HepG2 (cell line): ENCODE results near the gene NOL4L. TPM values are rescaled to one million over a fixed set of nuclear protein-coding genes. Genes with fewer than 3 reads are reported as not detected.
A peak's percentile ranks its signal among the peaks of the same experiment; 100 is the strongest.

Experiments
- ATRX ChIP-seq: sonication (generic); formaldehyde crosslinking; IDR thresholded peaks from 2 replicates; pipeline ENCODE4 v1.4.0; 2020; ENCODE audit warnings: missing genetic modification reagents, borderline replicate concordance
- CEBPG ChIP-seq: IDR thresholded peaks from 2 replicates; pipeline ENCODE4 v1.6.1; 2016
- EZH2 ChIP-seq: conservative IDR thresholded peaks from 2 replicates; pipeline ENCODE4 v1.6.1; 2012; ENCODE audit warnings: mild to moderate bottlenecking, low read depth, low read length, moderate library complexity
- HOXA7 ChIP-seq: sonication (generic); formaldehyde crosslinking; IDR thresholded peaks from 2 replicates; pipeline ENCODE4 v1.8.1; 2022; ENCODE audit warnings: mild to moderate bottlenecking, missing genetic modification reagents, moderate library complexity
- MATR3 ChIP-seq: sonication (generic); formaldehyde crosslinking; IDR thresholded peaks from 2 replicates; pipeline ENCODE4 v1.4.0; 2020; ENCODE audit warnings: missing genetic modification reagents
- NCOA2 ChIP-seq: sonication (generic); formaldehyde crosslinking; IDR thresholded peaks from 2 replicates; pipeline ENCODE4 v1.8.0; 2022; ENCODE audit warnings: inconsistent platforms
- NFKB2 ChIP-seq: sonication (generic); formaldehyde crosslinking; IDR thresholded peaks from 2 replicates; pipeline ENCODE4 v1.4.0; 2020; ENCODE audit warnings: missing genetic modification reagents, borderline replicate concordance
- NFYB ChIP-seq: sonication (generic); formaldehyde crosslinking; IDR thresholded peaks from 2 replicates; pipeline ENCODE4 v1.4.0; 2020; ENCODE audit warnings: missing genetic modification reagents
- NR2C2 ChIP-seq: sonication (generic); formaldehyde crosslinking; IDR thresholded peaks from 2 replicates; pipeline ENCODE4 v1.4.0; 2020; ENCODE audit warnings: missing genetic modification reagents, mild to moderate bottlenecking, moderate library complexity, borderline replicate concordance
- PAF1 ChIP-seq: IDR thresholded peaks from 2 replicates; pipeline ENCODE4 v1.6.1; 2016; ENCODE audit warnings: missing genetic modification reagents, missing compliant biosample characterization
- PATZ1 ChIP-seq: sonication (generic); formaldehyde crosslinking; IDR thresholded peaks from 2 replicates; pipeline ENCODE4 v1.4.0; 2020; ENCODE audit warnings: missing genetic modification reagents
- PHB2 ChIP-seq: fragments of 450-650 bp; IDR thresholded peaks from 2 replicates; pipeline ENCODE4 v1.6.1; 2018; ENCODE audit not compliant: partially characterized antibody
- PHF8 ChIP-seq: sonication (generic); formaldehyde crosslinking; IDR thresholded peaks from 2 replicates; pipeline ENCODE4 v1.5.0; 2020; ENCODE audit warnings: missing genetic modification reagents
- POGK ChIP-seq: sonication (generic); formaldehyde crosslinking; conservative IDR thresholded peaks from 2 replicates; pipeline ENCODE4 v1.8.0; 2022; ENCODE audit warnings: mild to moderate bottlenecking, moderate library complexity, missing genetic modification reagents
- POLR2AphosphoS2 ChIP-seq: IDR thresholded peaks from 2 replicates; pipeline ENCODE4 v1.6.1; 2011; ENCODE audit warnings: low read depth, low read length, improper control_type of control experiment
- RNF219 ChIP-seq: sonication (generic); formaldehyde crosslinking; IDR thresholded peaks from 2 replicates; pipeline ENCODE4 v1.5.0; 2020; ENCODE audit warnings: mild to moderate bottlenecking, missing genetic modification reagents
- SIN3B ChIP-seq: fragments of 150-350 bp; IDR thresholded peaks from 2 replicates; pipeline ENCODE4 v1.6.1; 2014; ENCODE audit warnings: low read length
- ZFP62 ChIP-seq: sonication (generic); formaldehyde crosslinking; IDR thresholded peaks from 2 replicates; pipeline ENCODE4 v1.4.0; 2020; ENCODE audit warnings: missing genetic modification reagents
- ZNF549 ChIP-seq: sonication (generic); formaldehyde crosslinking; IDR thresholded peaks from 2 replicates; pipeline ENCODE4 v1.5.0; 2020; ENCODE audit warnings: missing genetic modification reagents
- ZNF652 ChIP-seq: IDR thresholded peaks from 2 replicates; pipeline ENCODE4 v1.6.1; 2016; ENCODE audit warnings: low read depth, borderline replicate concordance
- ZSCAN30 ChIP-seq: sonication (generic); formaldehyde crosslinking; IDR thresholded peaks from 2 replicates; pipeline ENCODE4 v1.5.0; 2020; ENCODE audit warnings: mild to moderate bottlenecking, missing genetic modification reagents
- polyA plus RNA-seq, 8 experiments: library from polyadenylated mRNA; depleted of rRNA in 3 of 8; stranded (reverse) in 7 of 8; unstranded in 1 of 8; fragments of >200 nt; fragmentation: Illumina TruSeq in 4 of 8; extraction: Trizol in 4 of 8; gene quantifications; 2 replicates each; pipeline versions ENCODE4 v1.2.1 to v1.2.3, GENCODE V29; 2011 to 2016; ENCODE audit warnings: low read depth in 4 of 8, missing spikeins in 1 of 8, mixed read lengths in 1 of 8; ENCODE audit not compliant: insufficient read depth in 1 of 8
- total RNA-seq, 5 experiments: library from RNA; depleted of rRNA; stranded (reverse); fragments of >200 nt; fragmentation: Illumina TruSeq; extraction: Trizol; gene quantifications; 2 replicates each; pipeline ENCODE4 v1.2.3, GENCODE V29; 2016; ENCODE audit warnings: low read depth in 1 of 5
- TF ChIP-seq, protein P1 (sequence below): sonication (generic); formaldehyde crosslinking; IDR thresholded peaks from 2 replicates; pipeline ENCODE4 v1.4.0; 2020; ENCODE audit warnings: missing genetic modification reagents, mild to moderate bottlenecking, borderline replicate concordance

Gene NOL4L
- total and polyA plus RNA-seq, 2 of the 13 experiments (the other 11 are each of a cell fraction or from before 2014, with no cell fraction given), result 16.6 to 35.4 TPM

DNA sequence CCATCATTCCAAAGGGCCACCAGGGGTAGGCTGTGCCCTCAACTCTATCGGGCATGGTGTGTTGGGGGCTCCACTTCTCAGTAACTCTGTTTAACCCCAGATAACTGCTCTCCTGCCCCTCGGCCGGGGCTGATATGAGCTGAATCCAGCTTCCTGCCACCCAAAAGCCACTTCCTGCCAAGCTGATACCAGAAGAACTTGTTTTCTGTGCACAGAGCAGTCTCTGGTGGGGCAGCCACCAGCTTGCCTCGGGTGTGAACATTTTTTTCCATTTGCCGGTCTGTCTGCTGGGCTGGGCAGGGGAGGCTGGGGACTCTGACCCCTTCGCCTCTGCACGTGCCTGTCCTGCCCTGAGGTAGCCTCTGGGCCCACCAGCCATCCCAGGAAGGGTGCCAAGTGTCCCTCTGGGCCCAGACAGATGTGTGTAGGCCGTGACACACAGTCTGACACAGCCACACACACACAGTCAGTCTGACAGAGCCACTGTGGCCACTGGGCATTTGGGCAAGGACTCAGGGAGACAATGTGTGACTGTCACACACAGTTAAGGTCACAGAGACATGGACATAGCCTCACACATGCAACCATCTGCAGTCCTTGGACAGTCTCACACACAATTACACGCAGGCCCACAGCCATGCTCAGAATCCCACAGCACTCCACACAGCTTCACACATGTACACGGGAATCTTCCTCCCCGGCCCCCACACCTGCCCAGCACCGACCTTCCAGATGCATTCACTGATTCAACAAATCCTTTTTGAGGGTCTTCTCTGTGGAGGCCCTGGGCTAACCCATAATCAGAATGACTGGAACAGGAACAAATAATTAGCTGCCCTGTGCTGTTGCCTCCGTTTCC, 45.1 kb downstream of the NOL4L start (continued):
- TF ChIP-seq, protein P1, sequence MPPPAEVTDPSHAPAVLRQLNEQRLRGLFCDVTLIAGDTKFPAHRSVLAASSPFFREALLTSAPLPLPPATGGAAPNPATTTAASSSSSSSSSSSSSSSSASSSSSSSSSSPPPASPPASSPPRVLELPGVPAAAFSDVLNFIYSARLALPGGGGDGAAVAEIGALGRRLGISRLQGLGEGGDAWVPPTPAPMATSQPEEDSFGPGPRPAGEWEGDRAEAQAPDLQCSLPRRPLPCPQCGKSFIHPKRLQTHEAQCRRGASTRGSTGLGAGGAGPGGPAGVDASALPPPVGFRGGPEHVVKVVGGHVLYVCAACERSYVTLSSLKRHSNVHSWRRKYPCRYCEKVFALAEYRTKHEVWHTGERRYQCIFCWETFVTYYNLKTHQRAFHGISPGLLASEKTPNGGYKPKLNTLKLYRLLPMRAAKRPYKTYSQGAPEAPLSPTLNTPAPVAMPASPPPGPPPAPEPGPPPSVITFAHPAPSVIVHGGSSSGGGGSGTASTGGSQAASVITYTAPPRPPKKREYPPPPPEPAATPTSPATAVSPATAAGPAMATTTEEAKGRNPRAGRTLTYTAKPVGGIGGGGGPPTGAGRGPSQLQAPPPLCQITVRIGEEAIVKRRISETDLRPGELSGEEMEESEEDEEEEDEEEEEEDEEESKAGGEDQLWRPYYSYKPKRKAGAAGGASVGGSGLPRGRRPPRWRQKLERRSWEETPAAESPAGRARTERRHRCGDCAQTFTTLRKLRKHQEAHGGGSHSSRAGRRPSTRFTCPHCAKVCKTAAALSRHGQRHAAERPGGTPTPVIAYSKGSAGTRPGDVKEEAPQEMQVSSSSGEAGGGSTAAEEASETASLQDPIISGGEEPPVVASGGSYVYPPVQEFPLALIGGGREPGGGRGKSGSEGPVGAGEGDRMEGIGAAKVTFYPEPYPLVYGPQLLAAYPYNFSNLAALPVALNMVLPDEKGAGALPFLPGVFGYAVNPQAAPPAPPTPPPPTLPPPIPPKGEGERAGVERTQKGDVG (CRISPR knock-in tag), result no peak
- TF ChIP-seq NFYB, result 0 out of 2 replicates have a peak, but pooled peaks have one; percentile 41
- TF ChIP-seq POGK (CRISPR knock-in tag), result peak; percentile 88
- TF ChIP-seq NR2C2 (CRISPR knock-in tag), result peak; percentile 82
- TF ChIP-seq NCOA2 (CRISPR knock-in tag), result peak; percentile 45
- 0 out of 2 replicates have a peak, but pooled peaks have one; percentile 69 for TF ChIP-seq ATRX (CRISPR knock-in tag)
- peak; percentile 98; the same call in 1 of the 2 replicates for TF ChIP-seq NFKB2 (CRISPR knock-in tag)
- TF ChIP-seq POLR2AphosphoS2, result no peak
- no peak for TF ChIP-seq PHB2
- no peak for TF ChIP-seq HOXA7 (CRISPR knock-in tag)
- no peak for TF ChIP-seq PAF1 (CRISPR knock-in tag)
- TF ChIP-seq CEBPG (CRISPR knock-in tag), result peak; percentile 32; the same call in 1 of the 2 replicates
- no peak for TF ChIP-seq ZNF652 (CRISPR knock-in tag)
- TF ChIP-seq SIN3B, result no peak
- TF ChIP-seq RNF219 (CRISPR knock-in tag), result no peak
- no peak for TF ChIP-seq ZSCAN30 (CRISPR knock-in tag)
- TF ChIP-seq ZNF549 (CRISPR knock-in tag), result no peak
- TF ChIP-seq MATR3, result no peak
- TF ChIP-seq ZFP62 (CRISPR knock-in tag), result no peak
- TF ChIP-seq EZH2, result no peak
- no peak for TF ChIP-seq PHF8 (CRISPR knock-in tag)
- TF ChIP-seq PATZ1 (CRISPR knock-in tag), result peak; percentile 91
